H4 (cell line): ENCODE results near the gene LYRM2. TPM values are rescaled to one million over a fixed set of nuclear protein-coding genes. Genes with fewer than 3 reads are reported as not detected.

Experiments
- DNase-seq: peaks from one replicate; pipeline ENCODE4 v3.0.0-alpha.2; 2015; ENCODE audit warnings: low spot score
- total RNA-seq: library from RNA; depleted of rRNA; stranded (reverse); fragments of >200 nt; shearing (Covaris generic); gene quantifications from 2 replicates; pipeline ENCODE4 v1.2.3, GENCODE V29; 2014; rRNA removed

Gene LYRM2
- total RNA-seq: 8.4 and 15.8 TPM in 2 replicates

- peak; percentile 85 for DNase-seq
Measured at GRCh38 chr6:89638320-89639195, at the start of gene LYRM2. Gene LYRM2 (minus strand): TSS chr6:89638747. CDS start chr6:89638716, 31 bp downstream.

DNA sequence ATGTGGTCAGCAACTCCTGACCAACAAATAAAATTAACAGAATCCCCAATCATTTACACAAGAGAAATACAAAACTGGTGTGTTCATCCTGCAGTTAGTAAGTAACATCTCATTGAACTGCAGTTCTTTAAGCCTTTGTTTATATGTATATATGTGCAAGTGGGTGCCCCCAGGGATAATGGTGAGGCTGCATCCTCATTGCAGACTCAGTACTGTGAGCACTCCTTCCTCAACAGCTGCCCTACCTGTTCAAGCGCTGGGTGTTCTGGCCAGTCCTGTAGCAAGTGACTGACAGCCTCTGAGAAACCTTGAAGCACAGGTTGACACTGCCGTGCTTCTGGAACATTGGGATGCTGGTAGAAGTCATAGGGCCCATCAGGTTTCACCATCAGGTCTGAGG, 49.8 kb upstream of the LYRM2 start:
- no peak for DNase-seq

DNA sequence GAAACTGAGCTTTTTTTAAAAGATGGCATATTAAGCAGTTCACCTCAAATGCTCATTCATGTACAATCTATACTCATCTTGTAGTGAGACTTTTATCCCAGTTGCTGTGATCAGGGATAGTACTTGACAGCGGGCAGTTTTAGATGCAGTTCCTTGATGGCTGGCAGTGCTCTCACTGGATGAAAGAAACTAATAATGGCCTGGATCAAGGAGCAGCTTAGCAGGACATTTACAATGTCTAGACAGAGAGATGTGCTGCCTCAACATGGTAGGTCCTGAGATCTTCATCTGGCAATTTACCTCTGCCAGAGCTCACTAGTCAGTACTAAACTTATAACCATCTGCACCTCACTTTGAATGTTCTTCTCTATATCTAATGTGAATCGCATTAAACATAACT, 46.8 kb upstream of the LYRM2 start:
- no peak for DNase-seq

DNA sequence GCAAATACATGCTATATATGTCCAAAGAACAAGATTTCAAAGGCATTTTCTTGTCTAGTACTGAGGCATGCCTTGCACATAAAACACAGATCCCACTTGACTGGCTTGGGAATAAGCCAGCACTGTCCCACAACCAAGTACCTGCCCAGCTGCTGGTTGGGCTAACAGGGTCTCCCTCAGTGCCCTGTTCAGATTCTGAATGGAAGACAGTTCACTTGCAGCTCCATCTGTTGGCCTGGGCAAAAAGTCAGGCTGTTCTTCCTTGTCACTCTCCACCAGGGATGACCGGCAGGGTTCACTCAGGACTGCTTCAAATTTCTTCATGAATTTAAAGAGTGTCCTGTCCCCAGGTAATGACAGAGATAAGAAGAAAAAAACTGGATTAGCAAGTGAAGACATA, 44.4 kb upstream of the LYRM2 start:
- no peak for DNase-seq

- no peak for DNase-seq
Measured at GRCh38 chr6:89681983-89682564, 43.5 kb upstream of the LYRM2 start.

- no peak for DNase-seq
Measured at GRCh38 chr6:89680551-89680950, 42.0 kb upstream of the LYRM2 start.

- DNase-seq: no peak
Measured at GRCh38 chr6:89680150-89680549, 41.6 kb upstream of the LYRM2 start.

- DNase-seq: no peak
Measured at GRCh38 chr6:89679215-89680120, 40.9 kb upstream of the LYRM2 start.

- no peak for DNase-seq
Measured at GRCh38 chr6:89678531-89678930, 40.0 kb upstream of the LYRM2 start.

- DNase-seq: peak; percentile 23
Measured at GRCh38 chr6:89675949-89676748, 37.6 kb upstream of the LYRM2 start.

GRCh38 chr6:89670935-89671565, 32.5 kb upstream of the LYRM2 start:
- no peak for DNase-seq

GRCh38 chr6:89669002-89669401, 30.5 kb upstream of the LYRM2 start:
- DNase-seq: no peak

DNA sequence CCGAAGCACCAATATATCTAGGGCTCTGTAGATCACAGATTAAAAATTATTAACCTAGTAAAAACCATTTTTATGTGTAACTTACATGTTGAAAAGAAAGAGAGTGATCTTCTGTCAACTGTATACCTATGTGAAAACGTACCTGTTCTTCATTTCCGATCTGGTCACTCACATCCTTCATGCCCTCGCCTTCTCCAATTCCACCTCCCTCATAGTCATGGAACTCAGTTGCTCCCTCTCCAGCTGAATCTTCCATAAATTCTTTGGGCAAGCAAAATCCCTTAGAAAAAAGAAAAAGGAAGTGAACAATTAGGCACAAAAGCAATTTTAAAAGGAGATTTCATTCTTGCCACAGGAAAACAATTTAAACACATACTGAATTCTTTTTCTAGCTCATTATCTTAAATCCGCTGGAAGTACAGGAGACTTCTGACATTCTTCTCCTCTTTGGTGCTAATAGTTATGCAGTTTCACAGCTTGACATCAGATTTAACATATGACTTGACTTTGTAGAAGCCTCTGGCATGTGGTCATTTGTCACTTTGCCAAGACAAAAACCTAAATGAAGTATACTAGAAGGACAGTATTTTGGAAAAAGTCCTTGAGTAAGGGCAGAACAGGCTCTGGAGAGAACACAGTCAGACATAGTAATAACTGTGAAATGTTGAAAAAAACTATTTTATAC, 29.5 kb upstream of the LYRM2 start:
- no peak for DNase-seq

GRCh38 chr6:89662659-89663223, 24.2 kb upstream of the LYRM2 start:
- no peak for DNase-seq

GRCh38 chr6:89661559-89661958, 23.0 kb upstream of the LYRM2 start:
- DNase-seq: no peak

GRCh38 chr6:89660981-89661380, 22.4 kb upstream of the LYRM2 start:
- DNase-seq: no peak

DNA sequence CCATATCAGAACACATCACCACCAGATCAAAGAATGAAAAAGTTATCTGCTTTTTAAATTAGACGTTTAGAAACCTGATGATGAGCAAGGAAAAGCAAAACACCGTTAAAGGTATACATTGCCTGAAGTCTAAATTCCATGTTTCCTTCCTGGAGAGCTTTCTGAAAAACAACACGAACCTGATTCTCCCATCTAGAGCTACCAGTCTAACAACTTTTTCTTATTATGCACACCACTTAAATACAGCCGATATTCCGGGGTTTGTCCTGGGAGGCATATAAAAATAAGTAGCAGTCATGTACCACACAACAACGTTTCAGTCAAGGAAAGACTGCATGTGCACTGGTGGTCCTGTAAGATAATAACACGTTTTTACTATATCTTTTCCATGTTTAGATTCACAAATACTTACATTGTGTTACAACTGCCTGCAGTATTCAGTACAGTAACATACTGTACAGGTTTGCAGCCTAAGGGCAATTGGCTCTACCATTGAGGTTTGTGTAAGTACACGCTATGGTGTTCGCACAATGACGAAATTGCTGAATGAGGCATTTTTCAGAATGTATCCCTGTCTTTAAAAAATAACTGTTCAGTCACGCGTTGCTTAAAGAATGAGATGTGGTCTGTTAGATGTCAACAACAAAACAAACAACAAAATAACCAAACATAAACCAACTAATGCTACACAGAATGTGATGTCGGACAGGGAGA, 19.1 kb upstream of the LYRM2 start:
- DNase-seq: no peak

- no peak for DNase-seq
Measured at GRCh38 chr6:89655122-89655521, 16.6 kb upstream of the LYRM2 start.

- no peak for DNase-seq
Measured at GRCh38 chr6:89650579-89650978, 12.0 kb upstream of the LYRM2 start.
